H9 (cell line): ENCODE results near the gene ZMYND12. TPM values are rescaled to one million over a fixed set of nuclear protein-coding genes. Genes with fewer than 3 reads are reported as not detected.

Source experiments
- DNase-seq: peaks from one replicate; pipeline ENCODE4 v3.0.0-alpha.2; 2017
- H2AFZ ChIP-seq: one replicate; pipeline ENCODE4 v1.6.1; 2013; ENCODE audit warnings: mild to moderate bottlenecking, low read length, control low read depth, moderate library complexity
- H2AK5ac ChIP-seq: 2 replicates; pipeline ENCODE4 v1.6.1; 2013; ENCODE audit warnings: low read length, control low read depth, mixed read lengths; ENCODE audit not compliant: insufficient read length
- H2BK120ac ChIP-seq: one replicate; pipeline ENCODE4 v1.6.1; 2013; ENCODE audit warnings: low read depth, mild to moderate bottlenecking, low read length, control low read depth, inconsistent platforms; ENCODE audit not compliant: poor library complexity, severe bottlenecking
- H2BK12ac ChIP-seq: 2 replicates; pipeline ENCODE4 v1.6.1; 2013; ENCODE audit warnings: low read length, control low read depth, mixed read lengths, low read depth; ENCODE audit not compliant: insufficient read length
- H2BK15ac ChIP-seq: 2 replicates; pipeline ENCODE4 v1.6.1; 2013; ENCODE audit warnings: low read depth, low read length, control low read depth
- H2BK20ac ChIP-seq: one replicate; pipeline ENCODE4 v1.6.1; 2013; ENCODE audit warnings: low read depth, mild to moderate bottlenecking, low read length, control low read depth, inconsistent platforms; ENCODE audit not compliant: poor library complexity, severe bottlenecking
- H2BK5ac ChIP-seq: 2 replicates; pipeline ENCODE4 v1.6.1; 2013; ENCODE audit warnings: low read length, control low read depth, mixed read lengths; ENCODE audit not compliant: insufficient read length
- H3K14ac ChIP-seq: 2 replicates; pipeline ENCODE4 v1.6.1; 2013; ENCODE audit warnings: low read length, control low read depth; ENCODE audit not compliant: insufficient read depth
- H3K18ac ChIP-seq: 2 replicates; pipeline ENCODE4 v1.6.1; 2013; ENCODE audit warnings: low read depth, mild to moderate bottlenecking, mixed read lengths, low read length, control low read depth; ENCODE audit not compliant: insufficient read length
- H3K23ac ChIP-seq: 2 replicates; pipeline ENCODE4 v1.6.1; 2013; ENCODE audit warnings: low read length, control low read depth, mixed read lengths, low read depth; ENCODE audit not compliant: insufficient read length
- H3K23me2 ChIP-seq: 2 replicates; pipeline ENCODE4 v1.6.1; 2013; ENCODE audit warnings: low read depth, mild to moderate bottlenecking, mixed read lengths, low read length, control low read depth; ENCODE audit not compliant: insufficient read length, poor library complexity, severe bottlenecking
- H3K27ac ChIP-seq: 2 replicates; pipeline ENCODE4 v1.5.1; 2013; ENCODE audit warnings: low read length, control low read depth, mixed read lengths, low read depth; ENCODE audit not compliant: insufficient read length
- H3K27me3 ChIP-seq: 2 replicates; pipeline ENCODE4 v1.6.1; 2013; ENCODE audit warnings: low read length, control low read depth, inconsistent platforms; ENCODE audit not compliant: insufficient read depth
- H3K4ac ChIP-seq: 2 replicates; pipeline ENCODE4 v1.6.1; 2013; ENCODE audit warnings: low read depth, mild to moderate bottlenecking, control low read depth, inconsistent platforms, low read length, moderate library complexity
- H3K4me1 ChIP-seq: 2 replicates; pipeline ENCODE4 v1.6.1; 2013; ENCODE audit warnings: low read length, control low read depth, inconsistent platforms; ENCODE audit not compliant: insufficient read depth
- H3K4me2 ChIP-seq: 2 replicates; pipeline ENCODE4 v1.6.1; 2013; ENCODE audit warnings: low read length, control low read depth, mixed read lengths; ENCODE audit not compliant: insufficient read length, insufficient read depth
- H3K56ac ChIP-seq: 2 replicates; pipeline ENCODE4 v1.6.1; 2013; ENCODE audit warnings: low read depth, mild to moderate bottlenecking, mixed read lengths, low read length, control low read depth; ENCODE audit not compliant: insufficient read length
- H3K79me1 ChIP-seq: 2 replicates; pipeline ENCODE4 v1.6.1; 2013; ENCODE audit warnings: low read depth, mild to moderate bottlenecking, moderate library complexity, low read length, control low read depth, inconsistent platforms; ENCODE audit not compliant: insufficient read depth, poor library complexity, severe bottlenecking
- H3K79me2 ChIP-seq: 2 replicates; pipeline ENCODE4 v1.6.1; 2013; ENCODE audit warnings: low read length, control low read depth, inconsistent platforms; ENCODE audit not compliant: insufficient read depth
- H3K9ac ChIP-seq: 2 replicates; pipeline ENCODE4 v1.6.1; 2013; ENCODE audit warnings: low read length, control low read depth, mixed read lengths; ENCODE audit not compliant: insufficient read length; ENCODE audit errors: extremely low read depth
- H3K9me3 ChIP-seq: one replicate; pipeline ENCODE4 v1.6.1; 2013; ENCODE audit warnings: low read depth, low read length, inconsistent platforms; ENCODE audit not compliant: control insufficient read depth
- H3T11ph ChIP-seq: one replicate; pipeline ENCODE4 v1.6.1; 2013; ENCODE audit warnings: mild to moderate bottlenecking, low read length, control low read depth, inconsistent platforms
- H4K20me1 ChIP-seq: one replicate; pipeline ENCODE4 v1.6.1; 2013; ENCODE audit not compliant: control insufficient read depth, insufficient read length, insufficient read depth
- H4K5ac ChIP-seq: 2 replicates; pipeline ENCODE4 v1.6.1; 2013; ENCODE audit warnings: low read depth, mild to moderate bottlenecking, mixed read lengths, low read length, control low read depth; ENCODE audit not compliant: insufficient read length
- H4K8ac ChIP-seq: replicated peaks from 2 replicates; pipeline ENCODE4 v1.6.1; 2013; ENCODE audit warnings: low read length, control low read depth, mixed read lengths, low read depth; ENCODE audit not compliant: insufficient read length
- H4K91ac ChIP-seq: 2 replicates; pipeline ENCODE4 v1.6.1; 2013; ENCODE audit warnings: low read depth, mild to moderate bottlenecking, moderate library complexity, mixed read lengths, low read length, control low read depth; ENCODE audit not compliant: insufficient read length
- H3K27ac Mint-ChIP-seq, 3 experiments: 2 replicates in 2 of 3; 3 replicates in 1 of 3; pipeline ENCODE4 v1.8.0; 2020 to 2021; ENCODE audit warnings: mixed read lengths in 3 of 3, mild to moderate bottlenecking in 1 of 3, moderate library complexity in 1 of 3
- H3K27me3 Mint-ChIP-seq: 2 replicates; pipeline ENCODE4 v1.8.0; 2021; ENCODE audit warnings: low read depth, mild to moderate bottlenecking, moderate library complexity, mixed read lengths
- H3K36me3 Mint-ChIP-seq, 3 experiments: 2 replicates in 2 of 3; 3 replicates in 1 of 3; pipeline ENCODE4 v1.8.0; 2020 to 2021; ENCODE audit warnings: low read depth in 3 of 3, mixed read lengths in 3 of 3; ENCODE audit not compliant: insufficient read depth in 1 of 3
- H3K4me1 Mint-ChIP-seq, 2 experiments: 2 replicates each; pipeline ENCODE4 v1.8.0; 2020; ENCODE audit warnings: mixed read lengths in 2 of 2
- H3K4me3 Mint-ChIP-seq, 2 experiments: 2 replicates in 1 of 2; 3 replicates in 1 of 2; pipeline ENCODE4 v1.8.0; 2020 to 2021; ENCODE audit warnings: mild to moderate bottlenecking in 2 of 2, mixed read lengths in 2 of 2, moderate library complexity in 1 of 2
- H3K9me3 Mint-ChIP-seq, 2 experiments: 2 replicates in 1 of 2; 3 replicates in 1 of 2; pipeline ENCODE4 v1.8.0; 2020; ENCODE audit warnings: mild to moderate bottlenecking in 2 of 2, mixed read lengths in 2 of 2, moderate library complexity in 1 of 2
- WGBS: extraction: QIAGEN DNeasy Blood & Tissue Kit; methylation state at CpG from one replicate; pipeline ENCODE4 v1.1.7; 2013; ENCODE audit warnings: missing lambda C conversion rate, low lambda C conversion rate, mixed read lengths; ENCODE audit not compliant: insufficient read length; ENCODE audit errors: extremely low coverage; 5-methylcytosine and 5-hydroxymethylcytosine counted together
- total RNA-seq: library from RNA; stranded (reverse); gene quantifications from 2 replicates; pipeline ENCODE4 v1.2.1, GENCODE V29; 2021
- TF ChIP-seq, protein P1 (sequence below): fragments of 200-600 bp; sonication (generic); conservative IDR thresholded peaks from 3 replicates; pipeline ENCODE4 v1.8.0; 2021; ENCODE audit warnings: antibody characterized with exemption, mild to moderate bottlenecking

Gene ZMYND12
- total RNA-seq, 1 experiment from 2014 or later: 0.42 TPM

DNA sequence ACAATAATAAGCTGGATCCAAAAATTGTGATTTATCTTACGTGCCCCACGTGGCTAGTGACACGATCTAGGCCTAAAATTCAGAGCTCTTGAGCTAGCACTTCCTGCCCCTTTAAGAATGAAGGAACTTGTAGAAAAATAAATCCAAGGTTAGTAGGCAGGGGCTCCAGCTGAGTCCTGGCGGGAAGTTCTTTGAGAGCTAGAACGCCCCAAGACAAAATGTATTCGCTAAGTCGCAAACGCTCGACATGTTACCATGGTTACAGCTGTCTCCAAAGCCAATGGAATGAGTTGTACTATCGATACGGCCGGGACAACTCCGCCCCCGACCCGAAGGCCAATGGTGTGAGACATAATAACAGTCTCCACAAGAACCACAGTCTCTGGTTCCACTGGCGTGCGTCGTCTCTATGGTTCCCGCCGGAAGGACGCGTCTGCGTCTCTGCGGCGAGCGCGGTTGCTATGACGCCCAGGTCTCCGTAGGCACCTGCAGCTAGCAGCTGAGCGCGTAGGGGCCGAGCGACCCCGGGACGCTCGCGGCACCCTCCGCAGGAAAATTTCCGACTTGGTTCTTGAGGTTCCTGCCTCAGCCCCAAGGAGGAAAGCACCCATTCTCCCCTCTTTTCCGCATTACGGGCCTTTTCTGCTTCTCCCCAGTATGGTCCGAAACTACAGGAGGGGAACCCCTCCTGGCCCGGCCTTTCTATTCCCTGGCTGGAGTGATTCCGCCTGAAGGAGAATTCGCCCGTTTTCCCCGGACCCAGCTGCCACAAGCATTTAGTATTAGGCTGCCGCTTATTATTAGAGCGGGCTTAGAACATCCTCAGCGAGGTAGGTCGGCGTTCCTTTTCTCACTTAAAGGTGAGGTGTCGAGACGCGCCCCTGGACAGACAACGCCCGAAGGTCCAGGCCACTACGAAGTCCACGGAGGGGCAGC lies 7.3 kb upstream of the ZMYND12 start, which contains the start of gene CCDC30:
Gene CCDC30 (plus strand): TSS at position 459 of the 936 bp plus-strand sequence. CDS start 17,266 bp downstream, outside the sequence.
- H3K4me3 Mint-ChIP-seq: peak within 1 kb of the TSS; percentile 80 to 87
- Histone ChIP-seq H3K27ac (no peak within 1 kb of the TSS), H3K79me1 (no peaks in the 10 kb centered on the region), H3K56ac (no peak within 1 kb of the TSS), H4K20me1 (no peaks in the 10 kb centered on the region), H3K79me2 (no peaks in the 10 kb centered on the region), H3K23me2 (peaks cover 6% of the 10 kb centered on the region), H3K4me2 (peak within 1 kb of the TSS; percentile 73), H2BK15ac (no peak within 1 kb of the TSS), H3K9ac (no peak within 1 kb of the TSS), H2AFZ (peak within 1 kb of the TSS; percentile 32), H3K23ac (no peak within 1 kb of the TSS), H2BK120ac (no peak within 1 kb of the TSS), H3T11ph (no peak within 1 kb of the TSS), H3K27me3 (no peaks in the 10 kb centered on the region), H4K91ac (no peak within 1 kb of the TSS), H3K14ac (peak within 1 kb of the TSS; percentile 31; the same call in 1 of the 2 replicates), H2AK5ac (no peak within 1 kb of the TSS), H2BK20ac (no peak within 1 kb of the TSS), H2BK12ac (no peak within 1 kb of the TSS), H4K5ac (no peak within 1 kb of the TSS), H3K9me3 (no peaks in the 10 kb centered on the region), H3K4me1 (no peaks in the 10 kb centered on the region), H2BK5ac (no peak within 1 kb of the TSS), H3K18ac (no peak within 1 kb of the TSS), H4K8ac (no peak within 1 kb of the TSS), H3K4ac (no peak within 1 kb of the TSS)
- TF ChIP-seq, protein P1, sequence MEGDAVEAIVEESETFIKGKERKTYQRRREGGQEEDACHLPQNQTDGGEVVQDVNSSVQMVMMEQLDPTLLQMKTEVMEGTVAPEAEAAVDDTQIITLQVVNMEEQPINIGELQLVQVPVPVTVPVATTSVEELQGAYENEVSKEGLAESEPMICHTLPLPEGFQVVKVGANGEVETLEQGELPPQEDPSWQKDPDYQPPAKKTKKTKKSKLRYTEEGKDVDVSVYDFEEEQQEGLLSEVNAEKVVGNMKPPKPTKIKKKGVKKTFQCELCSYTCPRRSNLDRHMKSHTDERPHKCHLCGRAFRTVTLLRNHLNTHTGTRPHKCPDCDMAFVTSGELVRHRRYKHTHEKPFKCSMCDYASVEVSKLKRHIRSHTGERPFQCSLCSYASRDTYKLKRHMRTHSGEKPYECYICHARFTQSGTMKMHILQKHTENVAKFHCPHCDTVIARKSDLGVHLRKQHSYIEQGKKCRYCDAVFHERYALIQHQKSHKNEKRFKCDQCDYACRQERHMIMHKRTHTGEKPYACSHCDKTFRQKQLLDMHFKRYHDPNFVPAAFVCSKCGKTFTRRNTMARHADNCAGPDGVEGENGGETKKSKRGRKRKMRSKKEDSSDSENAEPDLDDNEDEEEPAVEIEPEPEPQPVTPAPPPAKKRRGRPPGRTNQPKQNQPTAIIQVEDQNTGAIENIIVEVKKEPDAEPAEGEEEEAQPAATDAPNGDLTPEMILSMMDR: no peak
- peak within 1 kb of the TSS; percentile 88 to 95 (median 92); a peak in 6 of 7 replicates for H3K27ac Mint-ChIP-seq
- H3K4me1 Mint-ChIP-seq: peaks cover 15% of the 10 kb centered on the region in 2 experiments
- H3K27me3 Mint-ChIP-seq: peaks cover 2% of the 10 kb centered on the region; the same call in 1 of the 2 replicates
- H3K9me3 Mint-ChIP-seq: no peaks in the 10 kb centered on the region
- whole genome bisulfite sequencing: no CpG with 5 or more reads among the region's 59 CpGs
- H3K36me3 Mint-ChIP-seq: peaks cover 4 to 20% (median 14%) of the 10 kb centered on the region in 3 experiments; a peak in 6 of 7 replicates
- DNase-seq: peak; percentile 99
